C4-2B (cell line): ENCODE measurements around the gene TTC6.

Source experiments
- ZFX ChIP-seq: fragments of 450-650 bp; IDR thresholded peaks from 2 replicates; pipeline ENCODE4 v1.6.1; 2017
- TF ChIP-seq, protein P1 (sequence below): fragments of 450-650 bp; conservative IDR thresholded peaks from 2 replicates; pipeline ENCODE4 v1.5.1; 2017; ENCODE audit warnings: mild to moderate bottlenecking

DNA sequence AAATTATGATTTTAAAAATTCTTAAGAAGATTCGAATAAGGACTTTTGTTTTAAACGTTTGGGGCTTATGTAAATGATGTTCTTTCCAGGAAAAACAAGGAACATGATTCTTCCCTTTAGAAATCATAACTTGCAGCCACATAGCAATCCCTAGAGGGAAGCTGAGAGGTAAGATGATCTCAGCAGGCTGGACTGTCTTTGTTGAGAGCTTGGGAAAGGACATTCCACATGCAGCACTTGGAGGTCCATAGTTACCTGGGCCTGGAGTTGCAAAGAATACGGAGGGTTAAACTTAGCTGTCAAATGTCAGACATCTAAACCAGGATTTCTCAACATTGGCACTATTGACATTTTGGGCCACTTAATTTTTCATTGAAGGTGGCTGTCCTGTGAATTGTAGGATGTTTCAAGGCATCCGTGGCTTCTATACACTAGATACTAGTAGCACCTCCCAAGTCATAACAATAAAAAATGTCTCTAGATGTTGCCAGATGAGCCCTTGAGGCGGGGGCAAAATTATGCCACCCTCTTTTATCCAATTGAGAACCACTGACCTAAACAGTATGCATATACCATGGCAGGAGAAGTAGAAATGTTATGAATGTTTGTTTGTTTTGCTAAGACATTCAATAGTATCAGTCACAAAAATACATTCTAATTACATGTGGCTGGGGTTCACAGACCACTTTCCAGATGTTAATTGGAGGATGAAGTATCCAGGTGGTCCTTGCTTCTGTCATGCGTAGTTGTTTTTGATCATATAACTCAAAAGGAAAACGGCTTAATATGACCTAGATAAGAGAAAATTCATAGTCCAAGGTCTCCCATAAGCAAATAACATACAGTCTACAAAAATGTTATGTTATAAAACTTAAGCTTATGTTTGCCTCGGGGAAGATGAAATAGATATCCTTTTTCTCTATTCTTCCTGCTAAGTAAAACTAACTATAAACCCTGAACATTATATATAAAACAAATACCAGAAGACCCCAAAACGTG lies 30.5 kb downstream of the TTC6 start:
- TF ChIP-seq, protein P1, sequence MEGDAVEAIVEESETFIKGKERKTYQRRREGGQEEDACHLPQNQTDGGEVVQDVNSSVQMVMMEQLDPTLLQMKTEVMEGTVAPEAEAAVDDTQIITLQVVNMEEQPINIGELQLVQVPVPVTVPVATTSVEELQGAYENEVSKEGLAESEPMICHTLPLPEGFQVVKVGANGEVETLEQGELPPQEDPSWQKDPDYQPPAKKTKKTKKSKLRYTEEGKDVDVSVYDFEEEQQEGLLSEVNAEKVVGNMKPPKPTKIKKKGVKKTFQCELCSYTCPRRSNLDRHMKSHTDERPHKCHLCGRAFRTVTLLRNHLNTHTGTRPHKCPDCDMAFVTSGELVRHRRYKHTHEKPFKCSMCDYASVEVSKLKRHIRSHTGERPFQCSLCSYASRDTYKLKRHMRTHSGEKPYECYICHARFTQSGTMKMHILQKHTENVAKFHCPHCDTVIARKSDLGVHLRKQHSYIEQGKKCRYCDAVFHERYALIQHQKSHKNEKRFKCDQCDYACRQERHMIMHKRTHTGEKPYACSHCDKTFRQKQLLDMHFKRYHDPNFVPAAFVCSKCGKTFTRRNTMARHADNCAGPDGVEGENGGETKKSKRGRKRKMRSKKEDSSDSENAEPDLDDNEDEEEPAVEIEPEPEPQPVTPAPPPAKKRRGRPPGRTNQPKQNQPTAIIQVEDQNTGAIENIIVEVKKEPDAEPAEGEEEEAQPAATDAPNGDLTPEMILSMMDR = no peak
- no peak for TF ChIP-seq ZFX
